Right lobe of liver (tissue), 6 donors: ENCODE data around the gene CMTM6. TPM values are rescaled to one million over a fixed set of nuclear protein-coding genes. Genes with fewer than 3 reads are reported as not detected.

Experiments
- ATAC-seq, 4 donors: fragments of 200-7000 bp; cut with Tn5 transposase; one replicate each; pipeline ENCODE4 v1.9.1; 2020; ENCODE audit warnings: mild to moderate bottlenecking in 4 of 4, moderate library complexity in 4 of 4
- DNase-seq, 3 donors: peaks; one replicate each; pipeline ENCODE4 v3.0.0-alpha.2; 2020
- H3K27ac ChIP-seq, 3 donors: fragments of 200-600 bp; one replicate each; pipeline ENCODE4 v1.8.0; 2022
- H3K27me3 ChIP-seq, 2 donors: fragments of 200-600 bp; one replicate each; pipeline ENCODE4 v1.8.0; 2022
- H3K36me3 ChIP-seq, 4 donors: fragments of 200-600 bp; sonication (generic) in 1 of 4; one replicate each; pipeline versions ENCODE4 v1.5.1 to v1.8.0; 2017 to 2022; ENCODE audit warnings: control low read depth in 1 of 4
- H3K4me1 ChIP-seq, 4 donors: fragments of 200-600 bp; sonication (generic) in 1 of 4; one replicate each; pipeline versions ENCODE4 v1.5.1 to v1.8.0; 2017 to 2022; ENCODE audit warnings: control low read depth in 1 of 4
- H3K4me3 ChIP-seq, 3 donors: fragments of 200-600 bp; one replicate each; pipeline ENCODE4 v1.8.0; 2022
- H3K9me3 ChIP-seq, 4 donors: fragments of 200-600 bp; sonication (generic) in 1 of 4; one replicate each; pipeline versions ENCODE4 v1.5.1 to v1.8.0; 2017 to 2022; ENCODE audit warnings: control low read depth in 1 of 4
- CTCF ChIP-seq, 4 donors: fragments of 200-600 bp in 3 of 4; fragments of 450-650 bp in 1 of 4; IDR thresholded peaks; one replicate each; pipeline versions ENCODE4 v1.5.1 to v1.8.0; 2016 to 2022; ENCODE audit warnings: antibody characterized with exemption in 4 of 4, mild to moderate bottlenecking in 2 of 4
- POLR2A ChIP-seq: fragments of 450-650 bp; IDR thresholded peaks from one replicate; pipeline ENCODE4 v1.6.1; 2017; ENCODE audit warnings: antibody characterized with exemption, mild to moderate bottlenecking
- WGBS: methylation state at CpG from one replicate; pipeline ENCODE4 v1.1.6; 2018; ENCODE audit warnings: low coverage, low lambda C conversion rate; ENCODE audit not compliant: insufficient coverage; ENCODE audit errors: missing lambda C conversion rate; 5-methylcytosine and 5-hydroxymethylcytosine counted together
- intact Hi-C, 2 donors: fragments of 100-400 bp; cut with DNase I; formaldehyde crosslinking; loops; one replicate each; pipeline versions ENCODE4 v1.11.2 to v1.14.1; 2022
- total RNA-seq, 6 experiments: library from RNA; depleted of rRNA in 2 of 6; stranded (reverse); fragments of >200 nt in 2 of 6; fragmentation: NEBNext Ultra II Directional in 3 of 6; extraction: Animal tissue kit (Norgen Biotek cat#: 25700) in 3 of 6; gene quantifications; one replicate each; pipeline versions ENCODE4 v1.1.0 to v1.2.4, GENCODE V29; 2016 to 2023
- donor health status: DM: no; HTN: yes; CAD: no.
- donor health status: DM: no; HTN: no; CAD: no.
- donor health status: DM: no; HTN: no; CAD: no.
- donor health status: DM: no; HTN: yes; CAD: no.
- donor health status: DM: no; HTN: yes; CAD: no.

CMTM6 gene
- total RNA-seq, 6 experiments from 2014 or later, result 45.2 to 69.1 (median 57.2) TPM

GRCh38 chr3:32484436-32484835 is 18.2 kb downstream of the CMTM6 start:
- ATAC-seq (peak in 2 of 4 donors; percentile 55 to 68), DNase-seq (no peak)
- TF ChIP-seq POLR2A (no peak), CTCF (IDR thresholded peaks at IDR 0.05) (no peak)
- H3K27ac ChIP-seq, result peak overlapping the region in 2 of 3 donors; percentile 1 to 30
- intact Hi-C loops, result no loop called here
- peaks cover 0 to 37% (median 10%) of the 10 kb centered on the region in 4 donors for H3K36me3 ChIP-seq
- 60% methylated on average over 6 of the region's 6 CpGs for WGBS
- no peaks in the 10 kb centered on the region for H3K9me3 ChIP-seq
- no peak overlapping the region for H3K4me3 ChIP-seq
- H3K27me3 ChIP-seq, result no peaks in the 10 kb centered on the region
- no peaks in the 10 kb centered on the region for H3K4me1 ChIP-seq

- intact Hi-C loops, result no loop called here
- no peak for DNase-seq
- WGBS, result 88% methylated on average over 1 of the region's 1 CpG
- TF ChIP-seq POLR2A, result no peak
- no peak for TF ChIP-seq CTCF (IDR thresholded peaks at IDR 0.05)
- Histone ChIP-seq H3K27ac (no peak overlapping the region), H3K36me3 (peaks cover 0 to 37% (median 10%) of the 10 kb centered on the region in 4 donors), H3K27me3 (no peaks in the 10 kb centered on the region), H3K4me1 (no peaks in the 10 kb centered on the region), H3K9me3 (no peaks in the 10 kb centered on the region), H3K4me3 (no peak overlapping the region)
- ATAC-seq, result no peak
Measured at GRCh38 chr3:32483772-32484171, 18.9 kb downstream of the CMTM6 start.

- H3K36me3 ChIP-seq, result peaks cover 0 to 35% (median 8%) of the 10 kb centered on the region in 4 donors
- H3K4me3 ChIP-seq, result no peak overlapping the region
- H3K4me1 ChIP-seq, result no peaks in the 10 kb centered on the region
- no peak overlapping the region for H3K27ac ChIP-seq
- H3K9me3 ChIP-seq, result no peaks in the 10 kb centered on the region
- H3K27me3 ChIP-seq, result no peaks in the 10 kb centered on the region
- WGBS, result 93% methylated on average over 1 of the region's 1 CpG
- TF ChIP-seq CTCF (IDR thresholded peaks at IDR 0.05) (no peak), POLR2A (no peak)
- no peak for DNase-seq
- no peak for ATAC-seq
- intact Hi-C loops, result no loop called here
Measured at GRCh38 chr3:32482693-32483092, 20.0 kb downstream of the CMTM6 start.

GRCh38 chr3:32481791-32482631 is 20.6 kb downstream of the CMTM6 start:
- no peak for ATAC-seq
- Histone ChIP-seq H3K9me3 (no peaks in the 10 kb centered on the region), H3K27ac (no peak overlapping the region), H3K4me1 (no peaks in the 10 kb centered on the region), H3K4me3 (no peak overlapping the region), H3K27me3 (no peaks in the 10 kb centered on the region), H3K36me3 (peaks cover 0 to 28% (median 7%) of the 10 kb centered on the region in 4 donors)
- intact Hi-C loops, result no loop called here
- no peak for TF ChIP-seq CTCF (IDR thresholded peaks at IDR 0.05)
- TF ChIP-seq POLR2A, result no peak
- WGBS, result 94% methylated on average over 2 of the region's 3 CpGs
- no peak for DNase-seq
